Mucosa of gallbladder (tissue), 1 donor: Measurements from ENCODE around the gene BMPR1B. TPM values are rescaled to one million over a fixed set of nuclear protein-coding genes. Genes with fewer than 3 reads are reported as not detected.
"Not testable (repeated sequence)": the region's sequence is repeated elsewhere in the genome, so short reads cannot be mapped to it uniquely, and the experiment has no call there.

Experiments
- DNase-seq: peaks from one replicate; pipeline ENCODE4 v3.0.0-alpha.2; 2020; ENCODE audit warnings: low spot score
- total RNA-seq: library from RNA; stranded (reverse); gene quantifications from one replicate; pipeline ENCODE4 v1.2.1, GENCODE V29; 2021
- donor health status: DM: no; HTN: no; CAD: no.

BMPR1B gene
- total RNA-seq, 1 donor from 2014 or later, result 9.7 TPM

DNA sequence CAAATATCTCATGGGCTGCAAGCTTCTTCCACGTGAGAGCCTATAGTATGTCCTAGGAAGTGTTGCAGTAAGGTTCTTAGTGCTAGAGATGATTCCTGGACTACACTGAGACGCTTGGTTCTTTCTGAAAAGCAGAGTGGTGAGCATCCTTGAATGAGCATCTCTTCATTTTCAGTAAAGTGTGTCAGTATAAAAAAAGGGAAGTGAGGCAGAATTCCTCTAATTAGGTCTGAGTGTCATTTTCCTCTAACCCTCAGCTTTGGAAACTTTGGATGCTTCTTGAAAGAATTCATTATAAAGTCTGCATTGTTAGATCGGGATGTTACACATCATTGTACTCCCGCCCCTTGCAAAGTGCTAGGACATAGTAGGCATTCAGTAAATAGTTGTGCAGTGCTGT is 5.2 kb downstream of the BMPR1B start:
- no peak for DNase-seq

DNA sequence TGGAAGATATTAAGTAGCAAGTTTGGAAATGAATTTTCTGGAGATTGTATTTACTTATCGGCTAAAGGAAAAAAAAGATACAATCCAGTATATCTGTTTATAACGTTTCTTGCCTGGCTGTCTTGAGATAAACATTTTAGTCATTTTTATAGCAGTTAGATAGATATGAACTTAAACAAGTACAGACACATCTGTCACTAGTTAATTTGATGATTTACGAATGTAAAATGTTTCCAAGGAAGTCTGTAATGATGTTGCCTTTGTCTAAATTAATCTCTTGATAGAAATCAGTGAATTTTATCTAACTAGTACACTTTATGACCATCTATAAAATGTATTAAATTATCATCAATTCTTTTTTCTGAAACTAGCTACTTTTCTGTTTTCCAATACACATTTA is 5.7 kb downstream of the BMPR1B start:
- DNase-seq, result no peak

DNA sequence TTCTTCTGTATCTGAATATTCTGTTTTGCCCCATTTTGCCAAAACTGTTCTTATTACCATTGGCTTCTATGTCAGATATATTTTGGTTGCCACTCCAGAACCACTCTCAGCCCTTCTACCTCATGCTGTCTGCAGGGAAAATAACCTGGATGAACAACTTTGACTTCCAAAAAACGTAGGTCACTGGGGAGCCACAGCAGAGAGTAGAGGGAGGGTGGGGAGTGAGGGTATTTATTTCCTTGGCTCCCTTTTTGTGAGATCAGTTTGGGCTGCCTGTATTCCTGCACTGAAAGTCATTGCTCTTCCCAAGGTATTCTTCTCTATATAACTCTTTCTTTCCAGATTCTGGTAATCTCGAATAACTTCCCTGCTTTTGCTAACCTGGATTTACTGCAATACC is 6.3 kb downstream of the BMPR1B start:
- DNase-seq, result no peak

GRCh38 chr4:94765174-94765573 is 7.4 kb downstream of the BMPR1B start:
- no peak for DNase-seq

- no peak for DNase-seq
Observed at GRCh38 chr4:94765648-94766047, 7.9 kb downstream of the BMPR1B start.

DNA sequence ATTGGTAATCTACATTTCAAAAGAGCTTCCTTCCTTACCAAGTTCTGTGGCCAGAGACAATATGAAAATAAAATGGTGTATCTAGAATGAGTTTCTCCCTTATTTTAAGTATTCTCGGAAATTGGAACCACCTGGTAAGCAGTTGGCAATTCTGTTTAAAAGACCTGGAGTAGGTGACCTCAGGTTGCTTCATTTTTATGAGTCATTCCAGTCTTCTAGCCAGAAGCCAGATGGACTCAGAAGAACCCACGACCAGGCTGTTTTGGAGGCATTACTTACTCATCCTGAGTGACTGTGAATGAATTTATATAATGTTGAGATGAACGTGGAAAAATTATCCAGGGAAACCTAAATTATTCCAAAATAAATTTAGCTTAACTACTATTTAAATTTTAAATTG is 9.1 kb downstream of the BMPR1B start:
- DNase-seq, result no peak

- no peak for DNase-seq
Observed at GRCh38 chr4:94767446-94767845, 9.7 kb downstream of the BMPR1B start.

DNA sequence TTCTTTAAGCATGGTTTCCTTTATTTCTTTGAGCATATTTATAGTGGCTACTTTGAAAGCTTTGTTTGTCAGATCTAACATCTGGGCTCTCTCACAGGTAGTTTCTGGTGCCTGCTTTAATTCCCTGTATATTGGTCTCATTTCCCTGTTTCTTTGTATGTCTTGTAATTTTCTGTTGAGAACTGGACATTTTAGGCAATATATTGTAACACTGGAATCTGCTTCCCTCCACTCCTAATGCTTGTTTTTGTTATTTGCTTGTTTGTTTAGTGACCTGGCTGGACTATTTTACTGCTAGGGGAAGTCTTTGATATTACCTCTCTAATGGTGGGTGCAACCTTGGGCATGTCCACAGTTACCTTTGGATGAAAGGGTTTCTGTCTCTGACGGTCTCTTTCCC is 25.0 kb downstream of the BMPR1B start:
- DNase-seq, result no peak

DNA sequence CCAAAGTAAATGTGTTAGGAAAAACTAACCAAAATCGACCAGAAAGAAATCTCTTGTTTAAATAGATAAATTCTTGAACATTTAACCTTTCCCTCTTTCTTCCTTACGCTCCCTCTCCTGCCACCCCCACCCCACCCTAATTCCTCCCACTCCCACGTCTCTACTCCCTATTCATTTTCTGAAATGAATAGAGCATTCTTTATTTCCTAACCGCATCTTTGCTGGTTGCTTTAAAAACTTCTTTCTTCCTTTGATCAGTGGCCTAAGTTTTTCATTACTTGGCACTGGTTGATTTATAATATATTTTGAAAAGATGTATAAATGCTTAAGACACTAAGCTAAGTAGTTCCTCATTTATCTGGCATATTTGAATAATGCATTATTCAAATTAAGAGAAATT is 33.9 kb downstream of the BMPR1B start:
- no peak for DNase-seq

GRCh38 chr4:94798808-94799207 is 41.1 kb downstream of the BMPR1B start:
- no peak for DNase-seq

GRCh38 chr4:94801016-94801415 is 43.3 kb downstream of the BMPR1B start:
- DNase-seq, result no peak

GRCh38 chr4:94802091-94802490 is 44.3 kb downstream of the BMPR1B start:
- DNase-seq, result no peak

DNA sequence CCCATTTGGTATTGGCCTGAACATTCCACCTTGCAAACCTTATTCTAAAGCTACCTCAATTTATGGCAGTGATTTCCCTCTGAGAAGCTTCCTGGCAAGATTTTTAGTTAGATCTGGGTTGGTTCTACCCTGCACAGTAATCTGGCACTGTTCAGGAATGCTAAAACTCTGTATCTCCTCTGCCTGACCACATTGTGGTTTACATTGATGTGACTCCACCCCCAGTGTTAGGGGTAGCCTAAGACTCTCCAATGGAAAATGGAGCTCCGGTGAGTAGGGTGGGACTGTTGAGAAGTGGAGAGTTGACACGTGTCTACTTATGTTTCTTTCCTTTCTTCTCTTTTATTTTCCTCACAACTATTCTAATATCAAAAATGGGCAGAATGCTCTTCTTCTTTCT is 45.4 kb downstream of the BMPR1B start:
- DNase-seq, result no peak

DNA sequence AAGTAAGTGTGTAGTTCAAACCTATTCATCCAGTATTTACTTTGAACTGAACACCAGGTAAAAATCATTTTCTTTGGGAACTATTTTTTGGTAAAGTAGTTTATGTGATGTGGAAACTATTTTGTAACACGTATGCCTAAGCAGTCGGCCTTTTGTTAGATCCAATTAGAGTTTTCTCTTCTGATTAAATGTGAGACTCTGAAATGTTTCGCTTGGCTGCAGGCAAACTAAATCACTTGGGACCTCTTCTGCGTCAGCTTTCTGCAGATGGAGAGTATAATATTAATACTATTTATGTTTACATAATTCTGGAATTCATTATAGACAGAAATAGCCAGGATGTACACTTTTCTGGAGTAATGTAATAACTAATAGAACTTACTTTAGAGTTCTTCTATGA is 46.9 kb downstream of the BMPR1B start:
- DNase-seq, result no peak

GRCh38 chr4:94806376-94806775 is 48.6 kb downstream of the BMPR1B start:
- DNase-seq, result no peak

DNA sequence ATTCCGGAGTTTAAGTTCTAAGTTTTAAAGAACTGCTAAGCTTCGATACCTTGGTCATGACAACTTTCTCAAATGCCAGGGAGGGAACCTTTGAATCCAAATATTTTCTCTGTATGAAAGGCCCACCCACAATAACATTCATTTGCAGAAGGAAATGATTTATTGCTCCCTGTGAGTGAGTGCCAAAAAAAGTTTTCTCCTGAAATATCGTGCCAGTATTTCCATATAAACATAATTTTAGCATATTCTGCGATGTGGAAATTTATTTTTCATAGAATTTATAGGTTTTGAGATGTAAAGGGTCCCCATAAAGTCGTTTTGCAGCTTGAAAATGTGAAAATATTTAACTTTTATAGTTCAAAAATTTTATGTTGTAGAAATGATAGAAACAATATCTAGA is 53.9 kb downstream of the BMPR1B start:
- DNase-seq, result no peak

DNA sequence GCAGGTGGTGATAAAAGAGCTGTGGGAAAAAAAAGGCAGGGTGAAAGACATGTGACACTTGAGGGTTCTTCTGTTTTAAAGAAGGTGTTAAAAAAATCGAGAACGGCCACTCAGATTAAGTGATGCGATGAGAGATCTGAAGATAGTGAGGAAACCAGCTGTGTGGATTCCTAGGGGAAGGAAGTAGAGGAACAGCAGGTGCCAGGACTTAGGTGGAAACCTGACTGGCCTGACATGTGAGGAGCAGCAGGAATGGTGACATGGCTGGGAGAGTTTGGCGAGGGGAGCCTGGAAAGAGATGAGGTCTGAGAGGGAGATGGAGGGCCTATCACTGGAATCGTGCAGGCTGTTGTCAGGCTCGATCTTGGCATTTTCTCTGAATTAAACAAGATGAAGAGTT is 55.5 kb downstream of the BMPR1B start:
- no peak for DNase-seq

DNA sequence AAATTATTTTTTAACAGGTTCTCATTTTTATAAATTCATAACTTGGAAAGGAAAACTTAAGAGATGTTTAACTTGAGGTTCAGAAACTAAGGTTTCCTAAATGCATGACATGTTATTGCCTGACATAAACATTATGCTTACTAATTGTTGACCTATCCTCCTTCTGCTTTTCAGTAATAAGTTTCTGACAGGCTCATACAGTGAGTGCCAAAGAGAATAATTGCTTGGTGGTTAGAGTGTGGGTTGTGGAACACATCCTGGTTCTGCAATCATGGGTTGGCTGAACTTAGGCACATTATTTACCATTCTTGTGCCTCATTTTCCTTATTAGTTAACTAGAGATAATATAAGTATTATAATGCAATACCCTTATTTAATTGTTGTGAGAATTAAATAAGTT is 56.5 kb downstream of the BMPR1B start:
- DNase-seq, result no peak

- no peak for DNase-seq
Observed at GRCh38 chr4:94819371-94820168, 61.8 kb downstream of the BMPR1B start.

DNA sequence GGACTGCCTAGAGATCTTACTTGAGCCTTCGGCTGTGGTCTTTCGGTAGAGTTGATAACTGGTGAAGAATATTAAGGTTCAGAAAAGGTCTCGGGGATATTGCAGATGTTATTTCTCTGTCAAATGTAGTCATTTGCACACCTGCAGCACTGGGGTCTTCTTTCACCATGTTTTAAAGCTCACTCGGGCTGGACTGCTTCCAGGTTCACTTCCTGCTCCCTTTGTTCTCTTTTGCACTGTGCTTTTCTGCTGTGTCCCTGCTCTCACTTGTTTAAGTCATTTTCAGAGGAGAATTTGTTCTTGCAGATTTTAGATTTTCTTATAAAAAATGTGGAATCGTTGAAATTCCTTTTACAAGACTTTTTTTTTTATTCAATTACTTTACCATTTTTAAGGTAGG is 68.5 kb downstream of the BMPR1B start:
- DNase-seq, result no peak

- DNase-seq, result no peak
Observed at GRCh38 chr4:94827481-94828110, 69.8 kb downstream of the BMPR1B start.

DNA sequence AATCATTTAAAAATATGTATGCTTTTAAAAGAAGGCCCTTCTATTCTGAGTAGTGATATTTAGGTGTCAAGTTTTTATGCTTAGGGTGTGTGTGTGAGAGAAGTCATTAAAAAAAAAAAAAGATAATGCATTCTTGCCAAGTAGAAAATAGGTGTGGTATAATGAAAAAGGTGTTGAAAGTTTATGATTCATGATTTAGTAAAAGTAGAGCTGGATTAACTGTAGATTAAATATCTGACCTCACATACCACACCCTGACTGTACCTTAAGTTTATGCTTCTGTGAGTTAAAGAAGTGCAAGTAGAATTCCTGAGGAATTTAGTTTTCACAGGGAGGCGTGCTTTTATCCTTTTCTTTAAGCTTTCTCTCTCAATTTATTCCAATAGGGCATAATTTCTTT is 71.1 kb downstream of the BMPR1B start:
- DNase-seq, result no peak

DNA sequence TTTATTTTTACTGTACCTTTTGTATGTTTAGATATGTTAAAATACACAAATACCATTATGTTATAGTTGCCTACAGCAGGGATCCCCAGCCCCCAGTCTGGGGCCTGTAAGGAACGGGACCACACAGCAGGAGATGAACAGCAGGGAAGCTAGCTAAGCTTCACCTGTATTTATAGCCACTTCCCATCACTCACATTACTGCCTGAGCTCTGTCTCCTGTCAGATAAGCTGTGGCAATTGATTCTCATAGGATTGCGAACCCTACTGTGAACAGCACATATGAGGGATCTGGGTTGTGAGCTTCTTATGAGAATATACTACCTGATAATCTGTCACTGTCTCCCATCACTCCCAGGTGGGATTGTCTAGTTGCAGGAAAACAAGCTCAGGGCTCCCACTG is 73.9 kb downstream of the BMPR1B start:
- DNase-seq, result no peak

GRCh38 chr4:94832329-94832728 is 74.6 kb downstream of the BMPR1B start:
- DNase-seq, result not testable (repeated sequence)
